Measurements from ENCODE around the gene UMAD1. TPM values are rescaled to one million over a fixed set of nuclear protein-coding genes. Genes with fewer than 3 reads are reported as not detected.
A peak's percentile ranks its signal among the peaks of the same experiment; 100 is the strongest.

Gene UMAD1
- total RNA-seq, 4 donors from 2014 or later = 1.3 to 32.9 (median 15.3) TPM

DNA sequence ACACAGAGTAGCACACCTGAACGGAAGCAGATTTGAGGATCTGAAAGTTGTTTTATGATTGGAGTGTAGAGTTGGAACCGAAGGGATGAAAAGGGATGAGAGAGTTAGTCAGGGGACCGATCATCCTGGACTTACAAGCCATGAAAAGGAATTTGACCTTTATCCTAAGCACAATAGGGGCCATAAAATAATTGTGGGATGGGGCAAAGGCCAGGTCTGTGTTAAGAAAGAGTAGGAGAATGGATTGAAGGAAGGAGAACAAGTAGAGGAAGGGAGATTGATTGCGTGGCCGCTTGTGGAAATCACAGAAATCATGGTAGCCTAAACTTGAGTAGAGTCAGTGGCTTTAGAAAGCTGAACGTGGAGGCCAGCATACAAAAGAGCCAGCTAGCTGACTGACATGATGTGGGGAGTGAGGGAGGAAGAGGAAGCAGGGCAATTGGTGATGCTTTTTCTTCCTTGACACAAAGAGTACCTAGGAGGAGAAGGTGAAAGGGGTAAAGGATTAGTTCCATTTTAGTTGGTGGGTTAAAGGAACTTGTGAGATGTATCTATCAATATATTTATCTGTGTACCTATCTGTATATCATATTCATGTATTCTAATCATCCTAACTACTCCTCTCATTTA, 144.9 kb downstream of the UMAD1 start:
- H3K4me3 ChIP-seq = no peak overlapping the region
- H3K9me3 ChIP-seq = no peaks in the 10 kb centered on the region
- no peaks in the 10 kb centered on the region for H3K36me3 ChIP-seq
- no peak for DNase-seq
- intact Hi-C loops (cut with DNase I; ENCODE audit: low total_unique reads) = no loop called here
- no peak overlapping the region for H3K27ac ChIP-seq
- H3K27me3 ChIP-seq = no peaks in the 10 kb centered on the region
- H3K4me1 ChIP-seq = no peaks in the 10 kb centered on the region
- TF ChIP-seq POLR2A (IDR thresholded peaks at IDR 0.05) = no peak
- TF ChIP-seq, protein P1, sequence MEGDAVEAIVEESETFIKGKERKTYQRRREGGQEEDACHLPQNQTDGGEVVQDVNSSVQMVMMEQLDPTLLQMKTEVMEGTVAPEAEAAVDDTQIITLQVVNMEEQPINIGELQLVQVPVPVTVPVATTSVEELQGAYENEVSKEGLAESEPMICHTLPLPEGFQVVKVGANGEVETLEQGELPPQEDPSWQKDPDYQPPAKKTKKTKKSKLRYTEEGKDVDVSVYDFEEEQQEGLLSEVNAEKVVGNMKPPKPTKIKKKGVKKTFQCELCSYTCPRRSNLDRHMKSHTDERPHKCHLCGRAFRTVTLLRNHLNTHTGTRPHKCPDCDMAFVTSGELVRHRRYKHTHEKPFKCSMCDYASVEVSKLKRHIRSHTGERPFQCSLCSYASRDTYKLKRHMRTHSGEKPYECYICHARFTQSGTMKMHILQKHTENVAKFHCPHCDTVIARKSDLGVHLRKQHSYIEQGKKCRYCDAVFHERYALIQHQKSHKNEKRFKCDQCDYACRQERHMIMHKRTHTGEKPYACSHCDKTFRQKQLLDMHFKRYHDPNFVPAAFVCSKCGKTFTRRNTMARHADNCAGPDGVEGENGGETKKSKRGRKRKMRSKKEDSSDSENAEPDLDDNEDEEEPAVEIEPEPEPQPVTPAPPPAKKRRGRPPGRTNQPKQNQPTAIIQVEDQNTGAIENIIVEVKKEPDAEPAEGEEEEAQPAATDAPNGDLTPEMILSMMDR (IDR thresholded peaks at IDR 0.05) = no peak

DNA sequence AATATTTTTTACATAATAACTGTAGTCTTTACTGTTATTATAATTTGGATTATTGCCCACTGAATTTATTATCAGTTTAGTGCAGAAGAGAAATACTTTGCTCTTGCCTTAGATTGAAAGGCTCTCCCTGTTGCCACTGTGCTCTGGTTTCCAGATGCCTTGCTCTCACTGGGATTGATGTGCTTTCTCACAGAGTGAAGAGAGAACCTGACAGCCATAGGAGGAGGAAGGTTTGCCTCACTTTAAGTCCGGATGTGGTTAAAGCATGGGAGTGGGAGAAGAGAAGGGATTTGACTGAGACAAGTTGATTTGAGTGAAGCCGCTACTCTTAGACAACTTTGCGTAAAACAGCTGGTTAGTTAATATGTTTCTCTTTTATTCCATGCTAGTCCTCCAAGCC, 146.0 kb downstream of the UMAD1 start:
- DNase-seq = no peak
- Histone ChIP-seq H3K27ac (no peak overlapping the region), H3K27me3 (no peaks in the 10 kb centered on the region), H3K36me3 (no peaks in the 10 kb centered on the region), H3K9me3 (no peaks in the 10 kb centered on the region), H3K4me1 (no peaks in the 10 kb centered on the region), H3K4me3 (no peak overlapping the region)
- intact Hi-C loops (cut with DNase I; ENCODE audit: low total_unique reads) = no loop called here
- TF ChIP-seq, protein P1 (IDR thresholded peaks at IDR 0.05) = no peak

DNA sequence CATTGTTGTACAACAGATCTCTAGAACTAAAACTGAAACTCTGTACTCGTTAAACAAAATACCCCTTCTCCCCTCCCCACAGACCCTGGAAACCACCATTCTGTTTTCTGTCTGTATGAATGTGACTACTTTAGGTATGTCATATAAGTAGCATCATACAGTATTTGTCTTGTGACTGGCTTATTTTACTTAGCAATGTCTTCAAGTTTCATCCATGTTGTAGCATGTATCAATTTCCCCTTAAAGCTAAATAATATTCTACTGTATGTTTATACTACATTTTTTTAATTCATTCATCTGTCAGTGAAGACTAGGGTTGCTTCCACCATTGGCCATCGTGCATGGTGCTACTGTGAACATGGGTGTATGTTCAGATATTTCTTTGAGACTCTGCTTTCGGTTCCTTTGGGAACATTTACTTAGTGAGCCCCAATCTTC, 149.0 kb downstream of the UMAD1 start:
- no peaks in the 10 kb centered on the region for H3K27me3 ChIP-seq
- no peak for DNase-seq
- H3K36me3 ChIP-seq = no peaks in the 10 kb centered on the region
- no peaks in the 10 kb centered on the region for H3K4me1 ChIP-seq
- no peak overlapping the region for H3K4me3 ChIP-seq
- no peak overlapping the region for H3K27ac ChIP-seq
- intact Hi-C loops (cut with DNase I; ENCODE audit: low total_unique reads) = no loop called here
- no peaks in the 10 kb centered on the region for H3K9me3 ChIP-seq
- TF ChIP-seq, protein P1 (IDR thresholded peaks at IDR 0.05) = no peak
- TF ChIP-seq POLR2A (IDR thresholded peaks at IDR 0.05) = no peak

DNA sequence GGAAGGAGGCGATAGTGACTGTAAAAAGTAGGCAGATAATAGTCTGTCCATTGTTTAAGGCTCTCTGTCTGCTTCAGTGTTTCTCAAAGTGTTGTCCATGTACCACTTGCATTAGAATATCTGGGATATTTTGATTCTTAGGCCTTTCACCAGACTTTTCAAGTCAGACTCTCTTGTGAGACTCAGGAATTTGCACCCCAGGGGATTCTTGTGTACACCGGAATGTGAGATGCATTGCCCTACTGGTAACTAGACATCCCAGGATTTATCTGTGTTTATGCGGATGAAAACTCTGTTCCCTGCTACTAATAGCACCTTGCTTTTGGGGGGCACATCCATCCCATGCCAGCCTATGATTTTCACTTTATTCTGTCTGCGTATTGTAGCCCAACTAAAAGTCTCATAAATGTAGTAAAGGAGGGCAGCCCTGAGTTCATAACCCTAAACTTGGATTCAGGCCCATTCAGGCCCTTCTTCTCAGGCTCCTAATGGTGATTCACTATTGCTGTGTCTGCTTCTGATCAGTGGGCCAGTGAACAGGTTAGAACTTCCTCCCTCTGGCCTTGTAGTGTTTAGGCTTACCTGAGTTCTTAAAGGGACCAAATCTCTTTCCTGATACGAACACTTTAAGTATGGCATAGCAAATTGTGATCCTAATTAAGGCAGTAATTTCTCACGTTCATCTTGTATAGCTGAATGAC, 149.6 kb downstream of the UMAD1 start:
- H3K36me3 ChIP-seq = no peaks in the 10 kb centered on the region

DNA sequence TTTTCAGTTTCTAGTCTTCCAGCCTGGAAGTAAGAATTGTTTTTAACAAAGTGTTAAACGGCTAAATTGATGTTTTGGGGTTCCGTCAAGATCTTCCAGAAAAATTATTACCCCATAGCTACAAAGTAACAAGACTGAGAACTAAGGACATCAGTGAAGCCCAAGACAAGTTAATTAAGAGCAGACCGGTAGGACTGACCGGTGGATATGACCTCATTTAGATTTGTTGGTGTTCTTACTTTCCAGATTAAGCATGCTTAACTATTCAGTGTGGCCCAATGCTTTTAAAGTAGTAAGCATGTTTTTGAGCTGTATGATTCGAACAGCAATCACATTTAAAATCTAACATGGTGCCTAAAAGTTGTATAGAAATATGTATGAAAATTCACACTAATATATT, 151.0 kb downstream of the UMAD1 start:
- Histone ChIP-seq H3K4me3 (no peak overlapping the region), H3K9me3 (no peaks in the 10 kb centered on the region), H3K4me1 (no peaks in the 10 kb centered on the region), H3K27me3 (no peaks in the 10 kb centered on the region), H3K27ac (peak overlapping the region; percentile 39 to 69), H3K36me3 (no peaks in the 10 kb centered on the region)
- intact Hi-C loops (cut with DNase I; ENCODE audit: low total_unique reads) = no loop called here
- no peak for TF ChIP-seq POLR2A (IDR thresholded peaks at IDR 0.05)
- TF ChIP-seq, protein P1 (IDR thresholded peaks at IDR 0.05) = no peak
- DNase-seq = no peak

More for the DNA sequence above, 149.6 kb downstream of the UMAD1 start:
- Histone ChIP-seq H3K4me3 (no peak overlapping the region), H3K27ac (peak overlapping the region; percentile 39 to 69), H3K27me3 (no peaks in the 10 kb centered on the region), H3K9me3 (no peaks in the 10 kb centered on the region), H3K4me1 (no peaks in the 10 kb centered on the region)
- no peak for TF ChIP-seq POLR2A (IDR thresholded peaks at IDR 0.05)
- TF ChIP-seq, protein P1 (IDR thresholded peaks at IDR 0.05) = no peak
- intact Hi-C loops (cut with DNase I; ENCODE audit: low total_unique reads) = no loop called here
- no peak for DNase-seq
